Nucleus accumbens (tissue), 56 donors: ENCODE measurements around the gene EMC6.

ENCODE experiments used
- DNase-seq, 56 donors: peaks; one replicate each; lab custom pipeline; 2025; lab: John Stamatoyannopoulos, UW

Gene EMC6

DNA sequence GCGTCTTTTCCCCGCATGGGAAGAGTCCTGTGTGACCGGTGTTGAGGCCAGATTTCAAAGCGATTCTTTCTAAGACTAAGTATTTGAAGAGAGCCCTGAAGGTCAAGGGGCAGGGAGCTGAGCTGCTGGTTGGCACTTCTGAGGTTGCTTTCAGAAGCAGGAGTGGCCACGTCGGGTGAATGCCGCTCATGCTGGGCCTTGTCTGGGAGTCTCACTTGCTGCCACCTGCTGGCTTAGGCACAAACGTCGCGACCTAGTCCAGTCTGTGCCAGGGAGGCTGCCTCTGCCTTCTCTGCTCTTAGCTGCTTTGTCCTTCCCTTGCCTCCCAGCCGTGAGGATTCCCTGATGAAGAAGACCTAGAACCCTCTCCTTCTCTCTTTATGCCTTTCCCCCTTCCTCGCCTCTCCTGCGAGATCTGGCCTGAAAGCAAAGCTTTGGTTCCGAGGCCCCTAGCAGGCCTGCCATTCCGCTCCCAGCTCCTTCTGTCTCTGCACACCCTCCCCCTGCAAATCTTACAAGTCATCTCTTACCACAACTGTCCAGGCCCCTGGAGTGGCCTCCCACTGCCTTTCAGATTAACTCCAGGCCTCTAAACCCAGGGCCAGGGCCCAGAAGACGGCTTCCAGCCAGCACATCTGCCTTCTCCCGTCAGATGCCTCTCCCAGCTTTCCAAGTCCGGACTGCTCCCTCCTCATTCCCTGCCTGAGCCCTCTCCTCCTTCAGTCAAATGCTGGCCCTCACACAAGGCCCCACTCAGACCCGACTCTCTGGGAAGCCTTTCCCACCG, 20.6 kb upstream of the EMC6 start:
- DNase-seq = peak in 44 of 56 donors; percentile 14 to 78 (median 50)

- DNase-seq = no peak
Measured at GRCh38 chr17:3655766-3656165, 12.8 kb upstream of the EMC6 start.

DNA sequence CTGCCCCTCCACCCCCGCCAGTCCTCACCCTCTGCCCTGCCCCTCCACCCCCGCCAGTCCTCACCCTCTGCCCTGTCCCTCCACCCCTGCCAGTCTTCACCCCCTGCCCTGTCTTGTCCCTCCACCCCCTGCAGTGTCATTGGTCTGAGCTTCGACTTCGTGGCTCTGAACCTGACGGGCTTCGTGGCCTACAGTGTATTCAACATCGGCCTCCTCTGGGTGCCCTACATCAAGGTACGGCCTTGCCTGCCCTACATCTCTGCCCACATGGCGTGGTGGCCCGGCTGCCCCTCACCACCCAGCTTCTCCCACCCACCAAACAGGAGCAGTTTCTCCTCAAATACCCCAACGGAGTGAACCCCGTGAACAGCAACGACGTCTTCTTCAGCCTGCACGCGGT, 12.3 kb upstream of the EMC6 start:
- no peak for DNase-seq

- no peak for DNase-seq
Measured at GRCh38 chr17:3656755-3657587, 11.6 kb upstream of the EMC6 start.

- no peak for DNase-seq
Measured at GRCh38 chr17:3657588-3657869, 11.1 kb upstream of the EMC6 start.

GRCh38 chr17:3657874-3658783, 10.5 kb upstream of the EMC6 start:
- peak in 1 of 56 donors; percentile 22 for DNase-seq

GRCh38 chr17:3658784-3659449, 9.7 kb upstream of the EMC6 start:
- no peak for DNase-seq

DNA sequence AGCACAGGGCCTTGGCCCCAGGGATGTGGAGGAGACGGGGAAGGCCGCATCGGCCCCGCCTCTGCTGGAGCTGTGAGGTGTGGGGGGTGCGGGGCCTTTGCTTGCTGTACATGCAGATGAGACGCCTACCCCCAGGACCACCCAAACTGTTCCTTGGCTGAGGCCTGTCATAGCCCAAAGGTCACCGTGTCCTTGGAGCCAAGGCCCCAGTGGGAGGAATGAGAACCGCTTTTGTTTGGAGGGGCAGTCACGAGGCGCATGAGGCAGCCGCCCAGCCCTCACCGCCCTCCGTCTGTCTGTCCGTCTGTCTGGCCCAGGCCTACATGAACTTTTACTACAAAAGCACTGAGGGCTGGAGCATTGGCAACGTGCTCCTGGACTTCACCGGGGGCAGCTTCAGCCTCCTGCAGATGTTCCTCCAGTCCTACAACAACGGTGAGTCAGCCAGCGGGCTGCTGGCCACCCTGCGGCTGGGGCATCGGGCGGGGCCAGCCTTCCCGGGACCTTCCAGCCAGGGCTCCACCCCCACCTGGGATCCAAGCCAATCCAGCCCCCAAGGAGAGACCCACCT, 9.0 kb upstream of the EMC6 start:
- DNase-seq = peak in 30 of 56 donors; percentile 17 to 75 (median 36)

- peak in 18 of 56 donors; percentile 7 to 63 (median 35) for DNase-seq
Measured at GRCh38 chr17:3660311-3660891, 8.2 kb upstream of the EMC6 start.

GRCh38 chr17:3663102-3664011, 5.3 kb upstream of the EMC6 start:
- no peak for DNase-seq

DNA sequence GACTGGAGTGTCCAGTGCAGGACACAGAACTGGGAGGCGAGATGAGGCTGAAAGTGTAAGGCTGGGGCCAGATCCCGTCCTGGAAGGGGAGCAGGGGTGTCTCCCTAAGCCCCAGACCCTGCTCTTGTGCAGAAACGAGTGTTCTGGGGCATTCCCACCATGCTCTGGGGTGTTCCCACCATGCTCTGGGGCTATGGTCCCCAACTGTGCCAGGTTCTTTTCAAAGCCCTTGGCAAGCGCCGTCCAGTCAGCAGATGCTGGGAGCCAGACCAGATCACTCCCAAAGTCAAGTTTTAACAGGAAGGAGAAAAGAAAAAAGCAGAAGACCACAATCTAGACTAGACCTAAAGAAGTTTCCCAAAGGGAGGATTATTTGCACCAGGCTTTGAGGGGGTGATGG, 2.8 kb upstream of the EMC6 start:
- DNase-seq = peak in 29 of 56 donors; percentile 10 to 64 (median 33)

DNA sequence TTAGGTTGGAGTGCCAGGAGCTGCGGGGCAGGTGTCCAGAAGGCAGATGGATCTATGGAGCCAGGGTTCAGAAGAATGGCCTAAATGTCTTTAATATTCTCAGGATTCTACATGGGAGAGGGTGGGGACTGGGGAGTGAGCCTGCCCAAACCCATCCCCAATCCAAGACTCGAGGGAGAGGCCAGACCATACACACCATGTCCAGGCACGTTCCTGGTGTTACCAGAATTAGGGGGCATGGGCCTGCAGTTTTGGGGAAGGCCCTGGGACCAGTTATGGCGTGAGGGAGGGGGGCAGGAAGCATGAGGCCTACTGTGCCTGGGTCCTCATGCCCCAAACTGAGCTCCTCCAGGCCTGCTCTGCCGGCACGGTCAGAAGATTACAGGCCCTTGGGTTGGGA, 2.1 kb upstream of the EMC6 start:
- DNase-seq = no peak

DNA sequence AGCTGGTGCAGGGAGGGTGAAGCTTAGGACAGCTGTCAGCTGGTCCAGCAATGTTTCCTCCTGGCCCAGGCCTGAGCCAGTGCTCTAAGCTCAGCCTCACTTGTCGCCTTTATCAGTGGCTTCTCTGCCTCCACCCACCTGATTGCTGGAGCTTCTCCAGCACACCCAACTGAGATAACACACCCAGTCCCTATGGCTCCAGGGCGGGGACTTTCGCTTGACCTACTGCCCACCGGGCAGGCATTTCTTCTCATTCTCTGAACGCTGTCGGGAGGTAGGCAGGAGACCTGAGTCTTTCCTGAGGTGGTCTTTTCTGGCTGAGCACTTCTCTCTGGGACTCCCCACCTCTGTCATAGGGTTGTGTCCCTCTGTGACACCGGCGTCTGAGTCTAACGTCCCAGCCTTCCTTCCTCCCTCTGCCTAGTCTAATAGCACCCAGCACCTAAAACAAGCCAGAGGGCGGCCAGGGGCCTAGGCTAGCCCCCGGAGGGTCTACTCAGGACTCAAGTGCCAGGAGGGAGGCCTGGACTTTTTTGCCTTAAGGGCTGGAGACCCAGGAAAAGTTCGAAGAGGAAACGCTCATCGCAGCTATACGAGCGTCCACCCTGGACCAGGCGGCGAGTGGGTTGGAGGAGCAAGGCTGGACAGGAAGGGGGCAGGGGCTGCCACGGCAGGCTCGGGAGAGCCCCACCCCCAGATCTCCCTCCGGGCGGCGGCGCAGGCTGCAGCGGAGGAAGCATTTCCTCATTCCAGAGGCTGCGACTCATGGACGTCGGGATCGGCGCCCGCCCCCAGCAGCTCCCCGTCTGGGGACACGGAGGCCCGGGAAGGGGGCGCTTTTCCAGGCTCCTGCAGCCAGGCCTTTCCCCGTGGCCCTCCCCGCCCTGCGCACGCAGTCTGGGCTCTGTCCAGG, 990 bp upstream of the EMC6 start:
- peak in 31 of 56 donors; percentile 22 to 83 (median 70) for DNase-seq

- no peak for DNase-seq
Measured at GRCh38 chr17:3669085-3669347, 404 bp downstream of the EMC6 start.

DNA sequence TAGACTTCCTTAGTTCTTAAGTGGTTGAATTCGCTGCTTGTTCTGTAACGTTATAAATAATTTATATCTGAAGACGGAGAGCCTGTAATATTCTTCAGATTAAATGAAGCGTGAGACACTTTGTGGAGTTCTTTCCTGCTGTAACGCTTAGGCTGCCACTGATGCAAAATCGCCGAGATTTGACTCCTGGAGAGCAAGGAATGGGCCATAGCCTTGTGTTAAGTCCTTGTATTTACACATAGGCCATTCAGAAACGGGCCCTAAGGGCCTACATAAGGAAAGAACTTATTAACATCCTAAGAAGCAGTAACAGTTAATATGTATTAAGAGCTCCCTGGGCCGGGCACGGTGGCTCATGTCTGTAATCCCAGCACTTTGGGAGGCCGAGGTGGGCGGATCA, 936 bp downstream of the EMC6 start:
- DNase-seq = no peak

GRCh38 chr17:3672571-3672970, 4.0 kb downstream of the EMC6 start:
- no peak for DNase-seq

DNA sequence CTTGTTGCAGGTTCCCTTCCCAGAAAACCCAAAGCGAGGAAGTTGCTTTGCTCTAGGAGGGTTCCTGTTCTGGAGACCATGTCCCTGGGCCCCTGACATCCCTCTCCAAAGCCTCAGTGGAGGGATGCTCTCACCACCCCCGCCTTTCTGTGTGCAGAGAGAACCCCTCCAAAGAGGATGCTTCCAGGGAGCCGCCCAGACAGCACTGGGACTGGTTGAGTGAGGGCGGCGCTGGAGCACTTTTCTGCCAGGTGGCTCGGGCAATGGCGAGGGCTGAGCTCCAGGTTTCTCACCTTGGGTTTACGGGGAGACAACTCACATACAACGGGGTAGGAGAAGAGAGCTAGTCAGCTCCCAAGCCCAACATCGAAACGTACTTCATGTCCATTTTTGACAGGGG, 7.3 kb downstream of the EMC6 start:
- DNase-seq = no peak
